ENCODE results near the gene SLC26A5. TPM values are rescaled to one million over a fixed set of nuclear protein-coding genes. Genes with fewer than 3 reads are reported as not detected.

Gene SLC26A5
- total and polyA plus RNA-seq, 8 donors, result 0.68 to 1.6 (median 1.0) TPM

- ATAC-seq, result peak; percentile 55
- H3K4me3 ChIP-seq, result peak overlapping the region; percentile 21 to 37
- peak in 2 of 4 donors; percentile 10 to 75 for DNase-seq
- peaks cover 0 to 14% of the 10 kb centered on the region in 2 donors for H3K4me1 ChIP-seq
- H3K27ac ChIP-seq, result no peak overlapping the region
- TF ChIP-seq, protein P1, sequence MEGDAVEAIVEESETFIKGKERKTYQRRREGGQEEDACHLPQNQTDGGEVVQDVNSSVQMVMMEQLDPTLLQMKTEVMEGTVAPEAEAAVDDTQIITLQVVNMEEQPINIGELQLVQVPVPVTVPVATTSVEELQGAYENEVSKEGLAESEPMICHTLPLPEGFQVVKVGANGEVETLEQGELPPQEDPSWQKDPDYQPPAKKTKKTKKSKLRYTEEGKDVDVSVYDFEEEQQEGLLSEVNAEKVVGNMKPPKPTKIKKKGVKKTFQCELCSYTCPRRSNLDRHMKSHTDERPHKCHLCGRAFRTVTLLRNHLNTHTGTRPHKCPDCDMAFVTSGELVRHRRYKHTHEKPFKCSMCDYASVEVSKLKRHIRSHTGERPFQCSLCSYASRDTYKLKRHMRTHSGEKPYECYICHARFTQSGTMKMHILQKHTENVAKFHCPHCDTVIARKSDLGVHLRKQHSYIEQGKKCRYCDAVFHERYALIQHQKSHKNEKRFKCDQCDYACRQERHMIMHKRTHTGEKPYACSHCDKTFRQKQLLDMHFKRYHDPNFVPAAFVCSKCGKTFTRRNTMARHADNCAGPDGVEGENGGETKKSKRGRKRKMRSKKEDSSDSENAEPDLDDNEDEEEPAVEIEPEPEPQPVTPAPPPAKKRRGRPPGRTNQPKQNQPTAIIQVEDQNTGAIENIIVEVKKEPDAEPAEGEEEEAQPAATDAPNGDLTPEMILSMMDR (IDR thresholded peaks at IDR 0.05), result no peak
- peaks cover 40 to 73% of the 10 kb centered on the region in 2 donors for H3K27me3 ChIP-seq
- no peaks in the 10 kb centered on the region for H3K36me3 ChIP-seq
- intact Hi-C loops (cut with DNase I), result no loop called here
- no peaks in the 10 kb centered on the region for H3K9me3 ChIP-seq
These were observed 569 bp downstream of the SLC26A5 start for GRCh38 chr7:103445228-103446048.

- ATAC-seq (no peak), DNase-seq (no peak)
- TF ChIP-seq, protein P1 (IDR thresholded peaks at IDR 0.05), result no peak
- H3K9me3 ChIP-seq, result no peaks in the 10 kb centered on the region
- intact Hi-C loops (cut with DNase I), result no loop called here
- no peak overlapping the region for H3K27ac ChIP-seq
- no peaks in the 10 kb centered on the region for H3K4me1 ChIP-seq
- no peaks in the 10 kb centered on the region for H3K36me3 ChIP-seq
- H3K27me3 ChIP-seq, result peaks cover 10 to 33% of the 10 kb centered on the region in 2 donors
- no peak overlapping the region for H3K4me3 ChIP-seq
These were observed 6.3 kb downstream of the SLC26A5 start for GRCh38 chr7:103439661-103440060.

- TF ChIP-seq, protein P1 (IDR thresholded peaks at IDR 0.05), result no peak
- ATAC-seq, result no peak
These were observed 8.4 kb downstream of the SLC26A5 start for GRCh38 chr7:103437623-103438022.

GRCh38 chr7:103432712-103433111 is 13.3 kb downstream of the SLC26A5 start:
- TF ChIP-seq, protein P1 (IDR thresholded peaks at IDR 0.05), result no peak
- intact Hi-C loops (cut with DNase I), result no loop called here
- ATAC-seq (peak; percentile 97), DNase-seq (peak in 1 of 4 donors; percentile 10)
- no peaks in the 10 kb centered on the region for H3K27me3 ChIP-seq
- H3K4me1 ChIP-seq, result no peaks in the 10 kb centered on the region
- H3K36me3 ChIP-seq, result no peaks in the 10 kb centered on the region
- H3K4me3 ChIP-seq, result no peak overlapping the region
- H3K9me3 ChIP-seq, result no peaks in the 10 kb centered on the region
- H3K27ac ChIP-seq, result no peak overlapping the region

More at GRCh38 chr7:103437623-103438022, 8.4 kb downstream of the SLC26A5 start:
- DNase-seq, result no peak
- Histone ChIP-seq H3K27ac (no peak overlapping the region), H3K9me3 (no peaks in the 10 kb centered on the region), H3K4me3 (no peak overlapping the region), H3K27me3 (peaks cover 0 to 13% of the 10 kb centered on the region in 2 donors), H3K4me1 (no peaks in the 10 kb centered on the region), H3K36me3 (no peaks in the 10 kb centered on the region)
- intact Hi-C loops (cut with DNase I), result no loop called here

DNA sequence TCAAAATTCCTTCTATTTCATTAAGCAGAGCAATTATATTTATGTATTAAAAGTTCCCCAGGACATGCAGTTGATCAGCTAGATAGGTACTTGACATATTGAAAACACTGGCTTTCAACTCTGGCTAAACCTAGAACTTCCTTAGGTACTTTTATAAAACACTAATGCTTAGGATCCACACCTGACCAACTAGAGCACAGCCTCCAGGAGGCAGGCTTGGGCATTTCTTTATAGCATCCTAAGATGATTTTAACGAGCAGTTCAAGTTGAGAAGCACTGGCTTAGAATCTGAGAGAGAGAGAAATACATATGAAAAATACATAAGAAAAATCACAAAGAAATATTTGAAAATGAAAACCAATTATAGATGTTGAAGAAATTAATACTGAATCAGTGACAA is 20.8 kb downstream of the SLC26A5 start:
- no peak overlapping the region for H3K4me3 ChIP-seq
- no peaks in the 10 kb centered on the region for H3K27me3 ChIP-seq
- H3K27ac ChIP-seq, result no peak overlapping the region
- H3K36me3 ChIP-seq, result no peaks in the 10 kb centered on the region
- TF ChIP-seq, protein P1 (IDR thresholded peaks at IDR 0.05), result no peak
- no peaks in the 10 kb centered on the region for H3K9me3 ChIP-seq
- intact Hi-C loops (cut with DNase I), result no loop called here
- ATAC-seq, result no peak
- no peak for DNase-seq
- no peaks in the 10 kb centered on the region for H3K4me1 ChIP-seq

Measured in left lung (tissue), 10 donors.